AG09319 (cell line): ENCODE measurements around the gene PBX2.

Experiments used
- DNase-seq: peaks from one replicate; pipeline ENCODE4 v3.0.0-alpha.2; 2010; ENCODE audit warnings: low read depth; ENCODE audit errors: extremely low read depth
- TF ChIP-seq, protein P1 (sequence below): IDR thresholded peaks from 2 replicates; pipeline ENCODE4 v1.5.1; 2011; ENCODE audit warnings: low read depth, mild to moderate bottlenecking, inconsistent platforms, low read length, moderate library complexity

Gene PBX2

GRCh38 chr6:32174416-32174815, 15.6 kb downstream of the PBX2 start:
- TF ChIP-seq, protein P1, sequence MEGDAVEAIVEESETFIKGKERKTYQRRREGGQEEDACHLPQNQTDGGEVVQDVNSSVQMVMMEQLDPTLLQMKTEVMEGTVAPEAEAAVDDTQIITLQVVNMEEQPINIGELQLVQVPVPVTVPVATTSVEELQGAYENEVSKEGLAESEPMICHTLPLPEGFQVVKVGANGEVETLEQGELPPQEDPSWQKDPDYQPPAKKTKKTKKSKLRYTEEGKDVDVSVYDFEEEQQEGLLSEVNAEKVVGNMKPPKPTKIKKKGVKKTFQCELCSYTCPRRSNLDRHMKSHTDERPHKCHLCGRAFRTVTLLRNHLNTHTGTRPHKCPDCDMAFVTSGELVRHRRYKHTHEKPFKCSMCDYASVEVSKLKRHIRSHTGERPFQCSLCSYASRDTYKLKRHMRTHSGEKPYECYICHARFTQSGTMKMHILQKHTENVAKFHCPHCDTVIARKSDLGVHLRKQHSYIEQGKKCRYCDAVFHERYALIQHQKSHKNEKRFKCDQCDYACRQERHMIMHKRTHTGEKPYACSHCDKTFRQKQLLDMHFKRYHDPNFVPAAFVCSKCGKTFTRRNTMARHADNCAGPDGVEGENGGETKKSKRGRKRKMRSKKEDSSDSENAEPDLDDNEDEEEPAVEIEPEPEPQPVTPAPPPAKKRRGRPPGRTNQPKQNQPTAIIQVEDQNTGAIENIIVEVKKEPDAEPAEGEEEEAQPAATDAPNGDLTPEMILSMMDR = no peak
- no peak for DNase-seq

GRCh38 chr6:32173051-32173727, 16.8 kb downstream of the PBX2 start:
- DNase-seq = no peak
- TF ChIP-seq, protein P1 = no peak

DNA sequence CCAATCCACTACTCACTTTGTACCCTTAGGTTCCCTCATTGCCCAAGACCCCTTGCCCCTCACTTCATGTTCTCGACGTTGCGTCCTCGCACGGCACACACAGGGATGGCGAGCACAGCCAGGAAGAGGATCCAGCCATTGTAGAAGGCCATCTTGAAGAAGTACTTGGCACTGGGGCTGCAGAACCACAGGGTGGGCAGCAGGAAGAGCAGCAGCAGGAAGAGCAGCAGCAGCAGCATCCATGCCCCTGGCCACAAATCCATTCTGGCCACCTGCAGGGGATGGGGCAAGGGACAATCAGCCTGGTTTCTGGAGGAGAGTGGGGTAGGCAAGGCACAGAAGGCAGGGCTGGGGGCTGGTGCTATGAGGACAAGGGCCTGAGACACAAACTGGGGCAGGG, 18.8 kb downstream of the PBX2 start:
- no peak for DNase-seq
- TF ChIP-seq, protein P1 = no peak

GRCh38 chr6:32170294-32170693, 19.7 kb downstream of the PBX2 start:
- TF ChIP-seq, protein P1 = no peak
- DNase-seq = no peak

- DNase-seq = no peak
- TF ChIP-seq, protein P1 = no peak
These were observed 21.0 kb downstream of the PBX2 start for GRCh38 chr6:32168807-32169591.

- TF ChIP-seq, protein P1 = no peak
- DNase-seq = no peak
These were observed 21.7 kb downstream of the PBX2 start for GRCh38 chr6:32168350-32168749.

GRCh38 chr6:32167761-32168262, 22.2 kb downstream of the PBX2 start:
- TF ChIP-seq, protein P1 = no peak
- DNase-seq = no peak
